ENCODE results near the gene MEIKIN.

Gene MEIKIN

DNA sequence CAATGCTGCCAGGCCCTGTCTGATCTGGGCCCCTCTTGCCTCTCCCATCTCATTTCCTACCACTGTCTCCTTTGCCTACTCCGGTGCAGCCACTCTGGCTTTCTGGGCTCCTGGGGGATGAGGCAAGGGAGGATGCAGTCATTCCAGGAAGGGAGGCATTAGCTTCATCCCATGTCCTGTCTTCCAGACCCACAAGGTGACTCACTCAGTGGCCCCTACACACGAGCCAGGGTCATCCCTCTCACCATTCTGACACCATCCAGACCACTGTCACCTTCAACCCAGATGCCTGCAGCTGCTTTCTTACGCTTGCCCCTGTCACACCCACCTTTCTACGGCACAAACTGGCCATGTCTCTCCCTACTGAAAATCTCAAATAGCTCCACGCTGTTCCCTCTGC, 46.9 kb upstream of the MEIKIN start:
- no peak for TF ChIP-seq EZH2phosphoT487 (IDR thresholded peaks at IDR 0.05; ENCODE audit: low read depth)
- H3K27ac ChIP-seq (ENCODE audit: low read length): no peak overlapping the region
- H3K9me3 ChIP-seq (ENCODE audit: insufficient read depth, low read length): no peaks in the 10 kb centered on the region
- no peak overlapping the region for H3K4me2 ChIP-seq (ENCODE audit: low read length)
- H2AFZ ChIP-seq (ENCODE audit: low read depth, low read length): no peak overlapping the region
- H3K79me2 ChIP-seq (ENCODE audit: low read length): no peaks in the 10 kb centered on the region
- H3K9ac ChIP-seq (ENCODE audit: low read length): no peak overlapping the region
- H3K27me3 ChIP-seq (ENCODE audit: low read depth, low read length): peaks cover 18% of the 10 kb centered on the region; the same call in 1 of the 2 replicates
- H3K4me1 ChIP-seq (ENCODE audit: low read length): peaks cover 35% of the 10 kb centered on the region
- no peak overlapping the region for H3K4me3 ChIP-seq (ENCODE audit: low read length)
- no peaks in the 10 kb centered on the region for H3K36me3 ChIP-seq (replicated peaks; ENCODE audit: low read depth, low read length)
- H4K20me1 ChIP-seq (ENCODE audit: insufficient read depth, low read length): no peaks in the 10 kb centered on the region

DNA sequence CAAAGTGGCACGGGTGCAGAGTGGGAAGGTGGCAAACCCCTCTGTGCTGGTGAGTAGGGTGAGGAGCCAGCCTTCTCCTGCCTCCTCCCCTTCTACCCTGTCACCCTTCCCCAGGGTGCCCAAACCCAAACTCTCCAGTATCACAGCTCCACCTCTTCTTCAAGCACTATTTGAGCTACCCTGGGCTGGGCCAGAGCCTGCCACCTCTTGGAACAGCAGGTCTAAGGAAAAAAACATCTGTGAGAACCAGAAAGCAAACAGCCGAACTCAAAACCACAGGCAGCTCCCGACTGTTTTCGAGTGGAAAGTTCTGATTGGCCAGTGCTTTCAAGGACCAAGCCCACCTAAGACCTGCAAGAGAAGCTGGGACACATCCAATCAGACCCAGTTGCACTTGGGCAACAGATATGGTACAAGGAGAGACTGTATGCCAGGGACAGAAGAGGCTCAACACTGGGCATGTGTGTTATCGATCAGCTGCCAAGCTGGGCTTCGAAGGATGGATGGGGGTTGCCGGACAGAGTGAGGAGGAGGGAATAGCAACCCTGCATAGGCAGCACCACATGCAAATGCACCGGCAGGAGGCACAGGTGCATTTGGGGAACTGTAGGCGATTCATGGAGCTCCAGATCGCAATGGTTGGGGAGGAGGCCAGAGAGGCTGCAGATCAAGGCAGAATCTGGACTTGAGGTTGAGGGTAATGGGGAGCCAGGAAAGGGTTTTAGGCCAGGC, 46.3 kb upstream of the MEIKIN start:
- no peak overlapping the region for H3K4me3 ChIP-seq (ENCODE audit: low read length)
- H4K20me1 ChIP-seq (ENCODE audit: insufficient read depth, low read length): no peaks in the 10 kb centered on the region
- peaks cover 29% of the 10 kb centered on the region for H3K4me1 ChIP-seq (ENCODE audit: low read length)
- no peaks in the 10 kb centered on the region for H3K9me3 ChIP-seq (ENCODE audit: insufficient read depth, low read length)
- no peaks in the 10 kb centered on the region for H3K36me3 ChIP-seq (replicated peaks; ENCODE audit: low read depth, low read length)
- TF ChIP-seq, protein P1, sequence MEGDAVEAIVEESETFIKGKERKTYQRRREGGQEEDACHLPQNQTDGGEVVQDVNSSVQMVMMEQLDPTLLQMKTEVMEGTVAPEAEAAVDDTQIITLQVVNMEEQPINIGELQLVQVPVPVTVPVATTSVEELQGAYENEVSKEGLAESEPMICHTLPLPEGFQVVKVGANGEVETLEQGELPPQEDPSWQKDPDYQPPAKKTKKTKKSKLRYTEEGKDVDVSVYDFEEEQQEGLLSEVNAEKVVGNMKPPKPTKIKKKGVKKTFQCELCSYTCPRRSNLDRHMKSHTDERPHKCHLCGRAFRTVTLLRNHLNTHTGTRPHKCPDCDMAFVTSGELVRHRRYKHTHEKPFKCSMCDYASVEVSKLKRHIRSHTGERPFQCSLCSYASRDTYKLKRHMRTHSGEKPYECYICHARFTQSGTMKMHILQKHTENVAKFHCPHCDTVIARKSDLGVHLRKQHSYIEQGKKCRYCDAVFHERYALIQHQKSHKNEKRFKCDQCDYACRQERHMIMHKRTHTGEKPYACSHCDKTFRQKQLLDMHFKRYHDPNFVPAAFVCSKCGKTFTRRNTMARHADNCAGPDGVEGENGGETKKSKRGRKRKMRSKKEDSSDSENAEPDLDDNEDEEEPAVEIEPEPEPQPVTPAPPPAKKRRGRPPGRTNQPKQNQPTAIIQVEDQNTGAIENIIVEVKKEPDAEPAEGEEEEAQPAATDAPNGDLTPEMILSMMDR (IDR thresholded peaks at IDR 0.05; ENCODE audit: low read depth, low read length): no peak
- TF ChIP-seq EZH2phosphoT487 (IDR thresholded peaks at IDR 0.05; ENCODE audit: low read depth): no peak
- no peak overlapping the region for H3K9ac ChIP-seq (ENCODE audit: low read length)
- H3K27me3 ChIP-seq (ENCODE audit: low read depth, low read length): peaks cover 18% of the 10 kb centered on the region; the same call in 1 of the 2 replicates
- no peak overlapping the region for H3K4me2 ChIP-seq (ENCODE audit: low read length)
- no peak overlapping the region for H2AFZ ChIP-seq (ENCODE audit: low read depth, low read length)
- no peak overlapping the region for H3K27ac ChIP-seq (ENCODE audit: low read length)
- no peaks in the 10 kb centered on the region for H3K79me2 ChIP-seq (ENCODE audit: low read length)

DNA sequence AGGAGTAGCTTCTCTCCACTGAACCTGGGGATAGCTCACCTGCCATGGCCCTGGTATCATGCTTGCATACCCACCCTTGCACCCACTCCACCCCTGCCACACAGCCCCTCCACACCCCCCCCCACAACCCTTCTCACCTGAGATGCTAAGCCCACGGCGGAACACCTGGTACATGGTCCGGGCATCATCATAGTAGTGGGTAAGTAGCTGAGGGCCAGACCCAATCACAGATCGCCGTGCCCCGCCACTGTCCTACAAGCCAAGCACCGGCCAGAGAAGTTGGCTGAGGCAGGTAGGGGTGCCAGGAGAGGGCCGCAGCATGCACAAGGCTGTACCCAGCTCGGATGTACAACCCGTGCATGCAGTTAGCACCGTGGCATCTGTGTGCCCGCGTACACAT, 45.3 kb upstream of the MEIKIN start:
- Histone ChIP-seq H3K4me2 (ENCODE audit: low read length) (no peak overlapping the region), H3K27ac (ENCODE audit: low read length) (no peak overlapping the region), H2AFZ (ENCODE audit: low read depth, low read length) (no peak overlapping the region), H3K9me3 (ENCODE audit: insufficient read depth, low read length) (no peaks in the 10 kb centered on the region), H3K27me3 (ENCODE audit: low read depth, low read length) (peaks cover 18% of the 10 kb centered on the region; the same call in 1 of the 2 replicates), H3K36me3 (replicated peaks; ENCODE audit: low read depth, low read length) (no peaks in the 10 kb centered on the region), H3K4me3 (ENCODE audit: low read length) (no peak overlapping the region), H3K9ac (ENCODE audit: low read length) (no peak overlapping the region), H3K79me2 (ENCODE audit: low read length) (no peaks in the 10 kb centered on the region), H4K20me1 (ENCODE audit: insufficient read depth, low read length) (no peaks in the 10 kb centered on the region), H3K4me1 (ENCODE audit: low read length) (peaks cover 19% of the 10 kb centered on the region)
- no peak for TF ChIP-seq EZH2phosphoT487 (IDR thresholded peaks at IDR 0.05; ENCODE audit: low read depth)
- TF ChIP-seq, protein P1 (IDR thresholded peaks at IDR 0.05; ENCODE audit: low read depth, low read length): no peak

DNA sequence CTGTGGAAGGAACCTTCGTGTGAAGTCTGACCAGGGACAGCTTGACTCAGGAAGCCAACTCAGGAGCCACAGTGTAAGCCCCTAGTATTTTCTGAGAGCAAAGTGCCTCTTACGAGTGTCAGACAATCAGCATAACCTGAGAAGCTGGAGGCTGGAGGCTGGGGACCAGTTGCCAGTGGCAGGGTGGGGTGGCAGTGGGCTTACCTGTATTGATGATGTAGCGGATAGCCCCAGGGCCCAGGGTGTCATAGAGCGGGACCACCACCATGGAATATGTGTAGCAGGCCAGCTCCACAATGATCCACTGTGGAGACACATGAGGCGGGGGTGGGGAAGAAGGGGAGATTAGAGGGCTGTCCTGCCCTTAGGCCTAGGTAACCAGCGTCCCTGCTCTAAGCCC, 43.1 kb upstream of the MEIKIN start:
- no peak overlapping the region for H3K9ac ChIP-seq (ENCODE audit: low read length)
- H3K27me3 ChIP-seq (ENCODE audit: low read depth, low read length): peaks cover 18% of the 10 kb centered on the region; the same call in 1 of the 2 replicates
- no peaks in the 10 kb centered on the region for H3K9me3 ChIP-seq (ENCODE audit: insufficient read depth, low read length)
- H3K4me3 ChIP-seq (ENCODE audit: low read length): no peak overlapping the region
- H3K4me1 ChIP-seq (ENCODE audit: low read length): no peaks in the 10 kb centered on the region
- H2AFZ ChIP-seq (ENCODE audit: low read depth, low read length): no peak overlapping the region
- no peaks in the 10 kb centered on the region for H3K36me3 ChIP-seq (replicated peaks; ENCODE audit: low read depth, low read length)
- TF ChIP-seq, protein P1 (IDR thresholded peaks at IDR 0.05; ENCODE audit: low read depth, low read length): no peak
- TF ChIP-seq EZH2phosphoT487 (IDR thresholded peaks at IDR 0.05; ENCODE audit: low read depth): no peak
- no peak overlapping the region for H3K4me2 ChIP-seq (ENCODE audit: low read length)
- H3K27ac ChIP-seq (ENCODE audit: low read length): no peak overlapping the region
- H4K20me1 ChIP-seq (ENCODE audit: insufficient read depth, low read length): no peaks in the 10 kb centered on the region
- H3K79me2 ChIP-seq (ENCODE audit: low read length): no peaks in the 10 kb centered on the region
